ENCODE data around the gene PCBP3. TPM values are rescaled to one million over a fixed set of nuclear protein-coding genes. Genes with fewer than 3 reads are reported as not detected.
"Not testable (repeated sequence)": the region's sequence is repeated elsewhere in the genome, so short reads cannot be mapped to it uniquely, and the experiment has no call there.

The PCBP3 gene
- total RNA-seq, 1 donor from 2014 or later: 4.6 TPM

- no peaks in the 10 kb centered on the region for H3K36me3 ChIP-seq
- H3K9me3 Mint-ChIP-seq: peaks cover 2% of the 10 kb centered on the region
- peaks cover 5% of the 10 kb centered on the region for H3K4me1 Mint-ChIP-seq
Measured at GRCh38 chr21:45715441-45715840, 71.9 kb downstream of the PCBP3 start.

GRCh38 chr21:45718413-45718812 is 74.9 kb downstream of the PCBP3 start:
- H4K20me1 ChIP-seq (ENCODE audit: low read depth): no peaks in the 10 kb centered on the region

More at GRCh38 chr21:45715441-45715840, 71.9 kb downstream of the PCBP3 start:
- no peaks in the 10 kb centered on the region for H3F3A ChIP-seq (ENCODE audit: low read depth)
- TF ChIP-seq EZH2 (IDR thresholded peaks at IDR 0.05) (no peak), EZH2phosphoT487 (IDR thresholded peaks at IDR 0.05) (no peak), CTCF (IDR thresholded peaks at IDR 0.05) (no peak)
- H3K9me3 ChIP-seq (ENCODE audit: low read depth): no peaks in the 10 kb centered on the region
- H3K4me2 ChIP-seq: no peak overlapping the region
- H4K20me1 ChIP-seq (ENCODE audit: low read depth): no peaks in the 10 kb centered on the region
- no peak overlapping the region for H3K9ac ChIP-seq
- no peak overlapping the region for H3K27ac Mint-ChIP-seq
- no peak overlapping the region for H3K27ac ChIP-seq
- no peak for DNase-seq (ENCODE audit: low spot score)
- no peaks in the 10 kb centered on the region for H3K27me3 Mint-ChIP-seq (ENCODE audit: insufficient read depth, low read depth)
- no peak overlapping the region for H3K4me3 ChIP-seq
- H3K79me2 ChIP-seq (ENCODE audit: low read depth): no peaks in the 10 kb centered on the region
- H3K4me1 ChIP-seq: no peaks in the 10 kb centered on the region
- no peaks in the 10 kb centered on the region for H3K27me3 ChIP-seq
- H3K36me3 Mint-ChIP-seq: no peaks in the 10 kb centered on the region
- H3K4me3 Mint-ChIP-seq: no peak overlapping the region
- no peak overlapping the region for H2AFZ ChIP-seq (replicated peaks)

GRCh38 chr21:45719177-45719802 is 75.8 kb downstream of the PCBP3 start:
- TF ChIP-seq EZH2 (IDR thresholded peaks at IDR 0.05) (no peak), CTCF (IDR thresholded peaks at IDR 0.05) (no peak), EZH2phosphoT487 (IDR thresholded peaks at IDR 0.05) (no peak)
- Histone ChIP-seq H3K4me3 (no peak overlapping the region), H3F3A (ENCODE audit: low read depth) (no peaks in the 10 kb centered on the region), H3K9ac (no peak overlapping the region), H3K4me2 (no peak overlapping the region), H3K4me1 (no peaks in the 10 kb centered on the region), H3K9me3 (ENCODE audit: low read depth) (no peaks in the 10 kb centered on the region), H3K36me3 (no peaks in the 10 kb centered on the region), H3K27me3 (no peaks in the 10 kb centered on the region), H3K27ac (no peak overlapping the region), H4K20me1 (ENCODE audit: low read depth) (no peaks in the 10 kb centered on the region), H2AFZ (replicated peaks) (no peak overlapping the region), H3K79me2 (ENCODE audit: low read depth) (no peaks in the 10 kb centered on the region)
- H3K27ac Mint-ChIP-seq: no peak overlapping the region
- DNase-seq (ENCODE audit: low spot score): no peak
- H3K9me3 Mint-ChIP-seq: no peaks in the 10 kb centered on the region
- no peak overlapping the region for H3K4me3 Mint-ChIP-seq
- H3K27me3 Mint-ChIP-seq (ENCODE audit: insufficient read depth, low read depth): no peaks in the 10 kb centered on the region
- no peaks in the 10 kb centered on the region for H3K36me3 Mint-ChIP-seq
- peaks cover under 1% of the 10 kb centered on the region for H3K4me1 Mint-ChIP-seq

More at GRCh38 chr21:45718413-45718812, 74.9 kb downstream of the PCBP3 start:
- Mint-ChIP-seq H3K4me3 (no peak overlapping the region), H3K27ac (no peak overlapping the region), H3K27me3 (ENCODE audit: insufficient read depth, low read depth) (no peaks in the 10 kb centered on the region), H3K36me3 (no peaks in the 10 kb centered on the region), H3K9me3 (no peaks in the 10 kb centered on the region), H3K4me1 (peaks cover 5% of the 10 kb centered on the region)
- no peak for TF ChIP-seq CTCF (IDR thresholded peaks at IDR 0.05)
- no peak for TF ChIP-seq EZH2 (IDR thresholded peaks at IDR 0.05)
- no peak for TF ChIP-seq EZH2phosphoT487 (IDR thresholded peaks at IDR 0.05)
- Histone ChIP-seq H3K4me1 (no peaks in the 10 kb centered on the region), H3K79me2 (ENCODE audit: low read depth) (no peaks in the 10 kb centered on the region), H3K9ac (no peak overlapping the region), H3K4me3 (no peak overlapping the region), H3K4me2 (no peak overlapping the region), H3K27ac (no peak overlapping the region), H3F3A (ENCODE audit: low read depth) (no peaks in the 10 kb centered on the region), H3K27me3 (no peaks in the 10 kb centered on the region), H3K36me3 (no peaks in the 10 kb centered on the region), H2AFZ (replicated peaks) (no peak overlapping the region), H3K9me3 (ENCODE audit: low read depth) (no peaks in the 10 kb centered on the region)
- DNase-seq (ENCODE audit: low spot score): no peak

GRCh38 chr21:45720204-45720603 is 76.7 kb downstream of the PCBP3 start:
- not testable (repeated sequence) for H3K36me3 Mint-ChIP-seq; H3K27ac ChIP-seq; H3K9ac ChIP-seq; DNase-seq (ENCODE audit: low spot score); H3K27me3 Mint-ChIP-seq (ENCODE audit: insufficient read depth, low read depth); H3K27me3 ChIP-seq; H3K4me3 ChIP-seq; H3K4me1 Mint-ChIP-seq; H3K9me3 ChIP-seq (ENCODE audit: low read depth); H3K79me2 ChIP-seq (ENCODE audit: low read depth); H3K27ac Mint-ChIP-seq; H3K9me3 Mint-ChIP-seq; H2AFZ ChIP-seq (replicated peaks); H3K4me2 ChIP-seq; H3K4me1 ChIP-seq; H3F3A ChIP-seq (ENCODE audit: low read depth); H4K20me1 ChIP-seq (ENCODE audit: low read depth); H3K4me3 Mint-ChIP-seq; H3K36me3 ChIP-seq
